GM18907 (cell line): Measurements from ENCODE around the gene MKS1.

Source experiments
- ATAC-seq: cut with Tn5 transposase; IDR thresholded peaks from one replicate; pipeline ENCODE4 v1.9.1; 2021; ENCODE audit warnings: mild to moderate bottlenecking, moderate library complexity; ENCODE audit not compliant: unreplicated experiment

The MKS1 gene

GRCh38 chr17:58219007-58219788 is at the start of gene MKS1:
TSS of gene MKS1 (minus strand) at chr17:58219255. CDS start at chr17:58219230, 25 bp downstream.
- ATAC-seq: peak; percentile 95

- ATAC-seq: no peak
Measured at GRCh38 chr17:58268326-58268725, 49.3 kb upstream of the MKS1 start.

GRCh38 chr17:58267347-58268324 is 48.6 kb upstream of the MKS1 start:
- no peak for ATAC-seq

GRCh38 chr17:58265902-58266875 is 47.1 kb upstream of the MKS1 start:
- no peak for ATAC-seq

GRCh38 chr17:58265271-58265670 is 46.2 kb upstream of the MKS1 start:
- ATAC-seq: no peak

- no peak for ATAC-seq
Measured at GRCh38 chr17:58264407-58265103, 45.5 kb upstream of the MKS1 start.

- no peak for ATAC-seq
Measured at GRCh38 chr17:58263773-58264172, 44.7 kb upstream of the MKS1 start.

GRCh38 chr17:58262149-58262548 is 43.1 kb upstream of the MKS1 start:
- no peak for ATAC-seq

- ATAC-seq: no peak
Measured at GRCh38 chr17:58254803-58255202, 35.7 kb upstream of the MKS1 start.

GRCh38 chr17:58253082-58253481 is 34.0 kb upstream of the MKS1 start:
- no peak for ATAC-seq

GRCh38 chr17:58252141-58252540 is 33.1 kb upstream of the MKS1 start:
- ATAC-seq: no peak

GRCh38 chr17:58250344-58251011 is 31.4 kb upstream of the MKS1 start:
- no peak for ATAC-seq

- no peak for ATAC-seq
Measured at GRCh38 chr17:58249270-58250133, 30.4 kb upstream of the MKS1 start.

- ATAC-seq: no peak
Measured at GRCh38 chr17:58248955-58249269, 29.9 kb upstream of the MKS1 start.

- ATAC-seq: no peak
Measured at GRCh38 chr17:58247511-58248363, 28.7 kb upstream of the MKS1 start.

GRCh38 chr17:58246781-58247180 is 27.7 kb upstream of the MKS1 start:
- ATAC-seq: no peak

- no peak for ATAC-seq
Measured at GRCh38 chr17:58246104-58246740, 27.2 kb upstream of the MKS1 start.
